HG02798 (cell line): ENCODE data around the gene ZPLD1.

Source experiments
- ATAC-seq: cut with Tn5 transposase; IDR thresholded peaks from one replicate; pipeline ENCODE4 v1.9.1; 2021; ENCODE audit warnings: mild to moderate bottlenecking; ENCODE audit not compliant: unreplicated experiment, poor library complexity

ZPLD1 gene

GRCh38 chr3:102514241-102514640, 79.4 kb downstream of the ZPLD1 start:
- ATAC-seq = no peak

GRCh38 chr3:102521246-102521645, 86.4 kb downstream of the ZPLD1 start:
- no peak for ATAC-seq

GRCh38 chr3:102525624-102526023, 90.8 kb downstream of the ZPLD1 start:
- peak; percentile 55 for ATAC-seq

DNA sequence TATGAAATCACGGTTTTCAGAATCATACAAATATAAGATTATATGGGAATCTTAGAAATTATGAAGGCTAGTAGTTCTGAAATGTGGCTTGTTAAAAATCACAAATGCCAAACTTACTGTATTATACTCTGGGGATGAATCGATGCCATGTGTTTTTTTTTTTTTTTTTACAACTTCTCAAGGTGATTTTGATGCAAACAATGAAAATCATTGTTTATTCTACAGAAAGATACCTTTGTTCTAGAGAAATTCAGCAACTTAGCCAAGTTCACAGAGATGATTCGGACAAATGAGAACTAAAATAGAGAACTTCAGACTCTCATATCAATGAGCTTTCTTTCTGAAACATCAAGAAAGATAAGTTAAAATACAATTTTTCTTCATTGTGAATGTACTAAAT, 92.0 kb downstream of the ZPLD1 start:
- ATAC-seq = no peak

DNA sequence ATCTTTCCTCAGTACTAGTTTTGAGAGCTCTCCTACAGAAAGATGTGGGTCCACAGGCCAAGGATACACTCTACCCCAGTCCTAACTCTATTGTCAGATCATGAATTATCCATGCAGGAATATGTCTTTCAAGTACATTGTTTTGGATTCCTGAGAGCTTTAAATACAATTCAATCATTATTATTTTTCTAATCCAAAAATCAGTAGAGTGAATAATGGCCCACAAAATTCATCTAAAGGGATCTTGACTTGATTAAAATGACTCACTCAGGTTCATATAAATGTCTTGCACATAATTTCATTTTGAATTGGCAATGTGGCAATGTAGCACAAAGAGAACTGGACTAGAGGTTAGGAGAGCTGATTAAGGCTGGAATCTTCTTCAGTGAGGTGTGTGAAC, 93.9 kb downstream of the ZPLD1 start:
- ATAC-seq = no peak
